GM18511 (cell line): Measurements from ENCODE around the gene CECR2.
"Not testable (repeated sequence)": the region's sequence is repeated elsewhere in the genome, so short reads cannot be mapped to it uniquely, and the experiment has no call there.

ENCODE experiments used
- ATAC-seq: cut with Tn5 transposase; IDR thresholded peaks from one replicate; pipeline ENCODE4 v1.9.1; 2021; ENCODE audit warnings: mild to moderate bottlenecking, moderate library complexity; ENCODE audit not compliant: unreplicated experiment

Gene CECR2

DNA sequence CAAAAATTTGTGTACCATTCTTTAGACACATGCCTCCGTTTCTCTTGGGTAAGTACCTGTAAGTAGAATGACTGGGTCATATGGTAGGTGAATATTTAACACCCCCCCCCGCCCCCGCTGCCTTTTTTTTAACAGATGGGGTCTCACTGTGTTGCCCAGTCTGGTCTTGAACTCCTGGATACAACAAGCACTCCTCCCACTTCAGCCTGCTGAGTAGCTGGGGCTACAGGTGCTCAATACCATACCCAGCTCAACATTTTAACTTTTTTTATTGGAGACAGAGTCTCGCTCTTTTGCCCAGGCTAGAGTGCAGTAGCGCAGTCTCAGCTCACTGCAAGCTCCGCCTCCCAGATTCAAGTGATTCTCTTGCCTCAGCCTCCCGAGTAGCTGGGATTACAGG, 32.5 kb downstream of the CECR2 start:
- no peak for ATAC-seq

DNA sequence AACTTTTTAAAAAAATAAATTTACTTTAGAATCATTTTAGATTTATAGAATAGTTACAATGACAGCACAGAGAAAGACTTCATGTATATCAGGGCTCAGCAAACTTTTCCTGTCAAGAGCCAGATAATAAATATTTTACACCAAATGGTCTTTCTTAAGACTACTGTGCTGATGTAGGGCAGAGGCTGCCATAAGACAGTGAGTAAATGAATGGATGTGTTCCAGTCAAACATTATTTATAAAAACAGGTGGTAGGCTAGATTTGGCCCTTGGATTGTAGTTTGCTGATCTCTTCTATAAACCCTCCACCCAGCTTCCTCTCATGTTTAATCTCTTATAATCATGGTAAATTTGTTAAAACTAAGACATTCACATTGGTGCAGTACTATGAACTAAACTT, 33.0 kb downstream of the CECR2 start:
- ATAC-seq: no peak

DNA sequence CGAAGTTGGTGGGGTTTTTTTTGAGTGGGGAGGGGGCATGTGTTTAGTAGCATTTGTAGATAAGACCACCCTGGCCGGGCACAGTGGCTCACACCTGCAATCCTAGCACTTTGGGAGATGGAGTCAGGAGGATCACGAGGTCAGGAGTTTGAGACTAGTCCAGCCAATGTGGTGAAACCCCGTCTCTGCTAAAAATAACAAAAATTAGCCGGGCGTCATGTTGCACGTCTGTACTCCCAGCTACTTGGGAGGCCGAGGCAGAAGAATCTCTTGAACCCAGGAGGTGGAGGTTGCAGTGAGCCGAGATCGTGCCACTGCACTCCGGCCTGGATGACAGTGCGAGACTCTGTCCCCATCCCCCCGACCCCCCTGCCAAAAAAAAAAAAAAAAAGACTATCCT, 34.6 kb downstream of the CECR2 start:
- no peak for ATAC-seq

DNA sequence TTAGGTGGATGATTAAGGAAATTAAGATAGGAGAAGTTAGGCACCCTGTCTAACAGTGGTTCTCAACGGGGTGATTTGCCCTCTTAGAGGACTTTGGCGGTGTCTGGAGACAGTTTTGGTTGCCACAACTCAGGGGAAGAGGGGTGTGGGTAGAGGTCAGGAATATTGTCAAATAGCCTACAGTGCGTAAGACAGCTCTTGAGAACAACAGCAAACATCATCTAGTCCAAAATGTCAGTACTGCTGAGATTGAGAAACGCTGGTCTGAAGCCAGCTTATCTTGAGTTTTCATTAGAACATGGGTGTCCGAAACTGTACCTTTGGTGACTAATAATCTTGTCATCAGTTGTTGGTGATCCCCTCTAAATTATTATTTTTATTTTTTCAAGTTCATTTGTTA, 38.4 kb downstream of the CECR2 start:
- ATAC-seq: no peak

DNA sequence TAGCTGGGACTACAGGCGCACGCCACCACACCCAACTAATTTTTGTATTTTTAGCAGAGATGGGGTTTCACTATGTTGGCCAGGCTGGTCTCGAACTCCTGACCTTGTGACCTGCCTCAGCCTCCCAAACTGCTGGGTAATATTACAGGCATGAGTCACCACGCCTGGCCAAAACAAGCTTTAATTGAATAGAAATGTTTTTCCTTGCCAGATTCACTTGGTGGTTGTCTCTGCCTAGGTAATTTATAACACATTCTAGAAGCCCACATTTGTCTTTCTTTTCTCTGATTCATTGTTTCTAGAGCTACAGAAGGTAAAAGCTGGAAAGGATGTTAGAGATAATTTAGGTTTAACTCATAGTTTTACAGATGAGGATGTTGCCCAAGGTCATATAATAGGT, 41.3 kb downstream of the CECR2 start:
- ATAC-seq: no peak

DNA sequence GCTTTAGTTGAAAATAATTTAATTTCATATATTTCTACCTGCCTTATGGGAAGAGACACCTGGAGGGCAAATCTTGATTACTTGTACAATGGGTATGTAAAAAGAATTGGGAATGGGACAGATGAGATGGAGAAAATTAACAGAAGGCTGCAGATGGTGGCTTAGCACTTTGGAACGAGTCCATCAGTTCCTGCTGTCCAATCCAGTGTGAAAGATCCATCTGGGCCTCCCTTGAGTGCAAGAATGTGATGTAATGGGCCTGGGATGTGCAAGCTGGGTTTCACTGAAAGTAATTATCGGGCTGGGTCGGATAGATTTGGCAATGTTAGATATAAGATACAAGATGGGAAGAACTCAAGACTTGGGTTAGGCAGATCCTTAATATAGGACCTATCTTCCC, 42.0 kb downstream of the CECR2 start:
- ATAC-seq: no peak

DNA sequence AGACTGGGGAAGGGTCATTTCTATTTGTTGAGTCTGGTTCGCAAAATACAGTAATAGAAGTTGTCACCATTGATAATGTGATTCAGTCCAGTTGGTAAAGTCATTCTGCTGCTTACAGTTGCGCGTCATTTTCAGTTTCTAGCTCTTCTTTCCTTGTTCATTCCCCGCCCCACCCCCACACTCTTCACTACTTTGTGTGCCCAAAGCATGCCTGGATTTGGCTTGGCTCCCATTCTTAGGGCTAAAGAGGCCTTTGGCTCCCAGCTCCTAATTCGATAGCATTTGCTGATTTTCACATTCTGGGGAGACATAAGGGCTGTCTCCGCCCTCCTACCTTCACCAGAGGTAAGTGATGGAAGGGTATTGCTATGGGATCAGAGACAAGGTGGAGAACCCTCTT, 43.0 kb downstream of the CECR2 start:
- no peak for ATAC-seq

DNA sequence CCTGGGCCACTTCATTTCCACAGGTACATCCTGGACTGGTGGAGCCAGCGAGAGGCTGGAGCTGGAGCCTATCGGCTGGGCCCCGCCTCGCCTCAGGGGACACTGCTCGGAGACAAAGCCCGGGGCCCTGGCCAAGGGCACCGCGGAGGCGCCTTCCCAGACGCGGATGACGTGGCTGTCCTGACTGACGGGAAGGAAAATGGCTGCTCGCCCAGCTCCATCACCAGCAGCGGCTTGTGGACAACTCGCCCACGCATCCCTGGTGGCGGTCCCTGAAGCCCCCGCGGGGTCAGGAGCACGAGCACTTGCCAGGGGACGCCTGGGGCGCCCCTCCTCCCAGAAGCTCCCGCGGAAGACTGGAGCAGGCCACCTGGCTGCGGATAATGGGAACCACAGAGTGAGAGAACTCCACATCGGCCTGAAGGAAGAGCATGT, 49.6 kb downstream of the CECR2 start:
- no peak for ATAC-seq

DNA sequence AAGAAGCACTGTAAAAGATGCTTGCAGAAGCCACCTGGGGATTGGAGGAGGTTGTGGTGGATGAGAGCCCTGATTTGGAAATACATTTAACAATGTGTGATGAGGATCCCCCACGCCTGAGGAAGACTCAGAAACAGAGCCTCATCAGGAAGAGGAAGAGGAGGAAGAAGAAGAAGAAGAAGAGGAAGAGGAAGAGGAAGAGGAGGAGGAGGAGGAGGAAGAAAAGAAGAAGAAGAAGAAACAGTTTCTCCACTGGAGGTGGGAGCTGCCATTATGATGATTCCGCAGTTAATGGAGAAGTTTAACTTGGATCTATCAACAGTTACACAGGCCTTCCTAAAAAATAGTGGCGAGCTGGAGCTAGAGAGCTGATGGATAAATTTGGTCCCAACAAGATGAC, 50.1 kb downstream of the CECR2 start:
- no peak for ATAC-seq

DNA sequence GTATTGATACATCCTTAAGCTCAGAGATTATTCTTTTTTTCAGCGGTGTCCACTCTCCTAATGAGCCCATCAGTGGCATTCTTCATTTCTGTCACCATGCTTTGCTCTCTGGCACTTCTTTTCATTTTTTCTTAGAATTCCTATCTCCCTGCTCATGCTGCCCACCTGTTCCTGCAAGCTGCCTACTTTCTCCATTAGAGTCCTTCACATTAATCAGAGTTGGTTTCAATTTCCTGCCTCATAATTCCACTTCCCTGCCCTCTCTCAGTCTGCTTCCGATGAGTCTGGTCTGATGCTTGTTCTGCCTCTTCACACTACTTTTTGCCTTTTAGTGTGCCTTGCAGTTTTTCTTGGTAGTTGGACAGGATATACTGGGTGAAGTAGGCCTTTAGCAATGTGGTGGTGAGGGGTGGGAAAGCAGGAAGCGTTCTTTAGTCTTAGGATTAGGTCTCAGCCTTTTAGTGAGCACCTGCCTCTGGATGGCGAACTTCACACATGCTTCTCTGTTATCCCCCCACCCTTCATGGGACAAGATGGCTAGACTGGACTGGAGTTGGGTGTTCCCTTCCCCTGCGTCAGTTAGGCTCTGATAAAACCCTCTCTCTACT, 53.6 kb downstream of the CECR2 start:
- ATAC-seq: no peak

DNA sequence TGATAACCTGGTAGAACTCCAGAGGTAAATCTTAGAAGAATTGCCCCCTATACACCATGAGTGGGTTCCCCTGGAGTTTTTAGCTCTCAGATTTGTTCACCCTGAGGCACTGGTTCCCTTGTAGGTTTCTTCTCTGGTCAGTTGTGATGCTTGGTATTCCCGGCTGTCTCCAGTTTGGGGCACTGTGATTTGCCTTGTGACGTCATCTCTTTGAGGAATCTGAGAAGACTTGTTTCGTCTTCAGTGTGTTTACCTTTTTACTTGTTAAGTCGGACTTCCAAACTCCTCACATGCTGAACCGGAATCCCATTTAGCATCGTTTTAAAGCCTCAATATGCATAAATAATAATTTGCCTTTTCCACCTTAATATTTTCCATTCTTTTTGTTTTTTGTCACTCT, 54.4 kb downstream of the CECR2 start:
- no peak for ATAC-seq

DNA sequence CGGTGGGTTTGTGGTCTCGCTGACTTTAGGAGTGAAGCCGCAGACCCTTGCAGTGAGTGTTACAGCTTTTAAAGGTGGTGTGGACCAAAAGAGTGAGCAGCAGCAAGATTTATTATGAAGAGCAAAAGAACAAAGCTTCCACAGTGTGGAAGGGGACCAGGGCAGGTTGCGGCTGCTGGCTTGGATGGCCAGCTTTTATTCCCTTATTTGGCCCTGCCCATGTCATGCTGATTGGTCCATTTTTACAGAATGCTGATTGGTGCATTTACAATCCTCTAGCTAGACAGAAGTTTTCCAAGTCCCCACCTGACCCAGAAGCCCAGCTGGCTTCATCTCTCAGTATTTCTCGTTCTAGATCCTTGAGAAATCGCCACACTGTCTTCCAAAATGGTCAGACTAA, 58.3 kb downstream of the CECR2 start:
- ATAC-seq: not testable (repeated sequence)

DNA sequence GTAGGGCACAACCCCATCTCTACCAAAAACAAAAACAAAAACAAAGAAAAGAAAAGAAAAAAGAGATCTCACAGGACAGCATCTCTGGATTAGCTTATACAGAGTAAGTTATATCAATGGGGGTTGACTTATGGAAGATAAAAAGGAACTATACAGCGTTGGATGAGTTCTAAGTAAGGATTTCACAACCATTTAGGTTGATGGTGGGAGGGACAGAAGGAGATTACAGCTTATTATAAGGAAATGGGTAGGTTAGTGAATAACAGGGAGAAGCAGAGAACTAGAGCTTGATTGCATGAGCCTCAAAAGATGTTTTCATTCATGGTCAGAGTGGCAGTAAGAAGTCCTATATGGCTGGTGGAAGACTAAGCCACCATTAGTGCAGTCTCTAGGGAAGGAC, 60.3 kb downstream of the CECR2 start:
- ATAC-seq: no peak

DNA sequence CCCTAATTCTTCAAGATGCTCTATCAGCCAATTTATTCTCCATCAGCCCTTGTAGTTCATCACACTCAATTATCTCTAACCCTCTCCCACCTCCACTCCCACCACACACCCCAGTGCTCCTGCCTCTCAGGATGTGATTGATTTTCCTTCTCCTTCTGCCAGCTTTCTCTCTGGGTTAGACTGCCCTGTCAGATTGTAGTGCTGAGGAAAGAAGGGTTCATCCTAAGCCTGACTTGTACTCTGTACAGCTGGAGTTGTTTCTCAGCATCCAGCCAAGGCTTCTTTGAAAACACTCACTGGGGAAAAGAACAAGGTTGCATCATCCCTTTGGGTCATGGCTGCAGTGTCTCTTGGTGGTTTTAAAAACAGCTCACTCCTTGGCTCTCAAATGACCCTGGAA, 61.2 kb downstream of the CECR2 start:
- no peak for ATAC-seq

DNA sequence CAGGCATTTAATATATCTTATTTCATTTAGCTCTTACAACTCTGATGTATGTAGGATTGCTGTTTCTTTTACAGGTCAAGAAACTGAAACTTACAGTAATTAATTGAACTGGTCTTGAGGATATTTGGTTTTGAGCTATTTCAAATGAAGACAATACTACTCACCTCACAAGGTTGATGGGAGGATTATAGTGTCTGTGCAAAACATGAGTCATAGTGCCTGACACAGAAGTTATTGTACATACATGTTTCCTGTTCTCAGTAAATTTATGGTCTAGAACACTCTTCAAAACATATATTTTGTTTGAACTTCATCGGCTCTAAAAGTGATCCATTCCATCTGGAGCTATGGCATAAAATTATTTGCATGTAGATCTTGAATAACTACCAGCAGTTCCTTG, 61.9 kb downstream of the CECR2 start:
- no peak for ATAC-seq

DNA sequence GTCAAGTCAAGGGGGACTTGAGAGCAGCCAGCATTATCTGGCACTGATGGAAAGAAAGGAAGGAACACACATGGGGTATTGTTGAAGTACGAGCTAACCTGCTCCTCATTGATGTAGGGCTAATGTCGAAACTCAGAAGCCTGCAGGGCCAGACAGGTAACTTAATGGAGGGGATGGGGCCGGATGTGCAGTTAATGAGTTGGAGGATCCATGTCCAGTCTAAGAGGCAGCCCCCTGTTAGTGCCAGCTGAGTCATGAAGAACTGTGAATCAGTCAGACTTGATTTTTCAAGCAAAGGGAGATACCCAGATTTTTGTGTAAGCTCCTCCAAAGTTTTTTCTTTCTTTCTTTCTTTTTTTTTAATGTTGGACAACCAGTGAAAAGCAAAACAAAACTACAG, 65.6 kb downstream of the CECR2 start:
- no peak for ATAC-seq

DNA sequence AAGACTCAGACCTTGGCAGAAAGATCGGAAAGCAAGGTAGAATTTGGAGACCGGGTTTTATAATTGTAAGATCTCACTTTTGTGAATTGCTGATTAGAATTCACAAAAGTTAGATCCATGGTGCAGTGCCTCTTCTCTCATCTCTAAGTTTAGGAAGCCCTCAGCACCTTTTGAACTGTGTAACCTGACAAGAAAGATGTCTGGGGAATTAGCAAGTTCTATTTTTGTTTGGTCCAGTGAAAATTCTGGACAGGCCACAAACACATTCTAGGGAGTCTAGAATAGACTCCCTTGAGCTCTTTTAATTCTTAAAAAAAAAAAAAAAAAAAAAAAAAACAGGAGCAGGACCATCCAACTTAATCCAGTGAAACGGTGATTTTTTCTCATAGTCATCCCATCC, 66.1 kb downstream of the CECR2 start:
- no peak for ATAC-seq

DNA sequence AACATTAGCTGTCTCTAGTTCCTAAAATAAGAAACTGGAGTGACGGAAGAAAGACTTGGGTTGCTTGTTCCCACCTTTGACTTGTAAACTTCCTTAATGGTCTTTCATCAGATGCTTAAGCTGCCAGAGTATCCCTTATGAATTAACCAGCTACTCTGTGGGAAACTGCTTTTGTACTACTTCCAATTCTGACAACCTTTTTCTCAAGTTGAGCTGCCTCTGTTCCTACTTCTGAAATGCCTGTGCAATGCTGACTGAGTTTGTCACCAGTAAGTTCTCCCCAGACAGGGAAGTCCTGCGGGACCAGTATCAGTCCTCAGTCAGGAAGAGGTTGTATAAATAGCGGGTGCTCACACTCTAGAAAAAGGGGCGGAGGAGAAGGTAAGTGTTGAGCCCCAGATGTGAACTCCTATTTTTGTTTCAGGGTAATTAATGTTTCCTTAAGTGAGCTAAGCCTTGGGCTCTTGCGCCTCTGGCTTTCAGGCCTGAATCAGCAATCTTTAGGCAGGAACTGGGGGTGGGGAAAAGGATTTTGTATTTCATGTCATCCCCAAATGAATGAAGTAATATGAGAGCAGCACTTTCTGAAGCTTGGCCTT, 67.2 kb downstream of the CECR2 start:
- ATAC-seq: no peak

DNA sequence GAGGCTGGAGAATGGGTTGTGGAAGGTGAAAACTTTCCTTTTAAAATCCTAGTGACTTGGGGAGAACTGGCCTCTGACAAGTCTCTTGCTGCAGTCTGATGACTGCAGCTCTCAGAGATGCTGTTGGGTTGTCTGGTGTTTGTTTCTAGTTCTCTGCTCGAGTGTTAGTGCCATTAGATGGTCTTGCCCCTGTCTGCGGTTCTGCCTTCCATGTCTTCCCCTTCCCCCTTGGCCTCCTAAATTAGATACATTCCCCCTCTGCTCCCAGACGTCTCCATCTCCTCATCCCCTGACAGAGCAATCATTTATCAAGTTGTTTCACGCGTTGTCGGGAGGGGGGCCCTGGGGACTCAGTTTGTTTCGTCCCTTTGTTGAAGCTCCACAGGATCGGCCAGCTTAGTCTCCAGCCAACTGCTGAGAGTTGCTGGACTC, 67.7 kb downstream of the CECR2 start:
- no peak for ATAC-seq

DNA sequence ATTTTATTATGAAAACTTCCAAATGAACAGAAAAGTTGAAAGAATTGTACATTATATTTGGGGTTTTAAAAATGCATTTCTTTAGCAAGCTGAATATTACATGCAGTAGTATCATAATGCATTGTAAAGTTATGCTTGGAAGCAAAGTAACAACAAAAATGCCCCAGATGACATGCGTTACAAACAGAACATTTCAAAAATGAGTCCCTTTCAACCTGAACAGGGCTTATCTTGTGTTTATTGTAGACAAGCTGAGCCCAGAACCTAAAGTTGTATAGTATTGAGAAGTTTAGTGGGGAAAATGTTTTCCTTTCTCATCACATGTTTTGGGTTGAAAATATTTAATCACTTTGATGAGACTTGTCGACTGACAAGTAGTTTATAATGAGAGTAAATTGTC, 68.8 kb downstream of the CECR2 start:
- no peak for ATAC-seq

DNA sequence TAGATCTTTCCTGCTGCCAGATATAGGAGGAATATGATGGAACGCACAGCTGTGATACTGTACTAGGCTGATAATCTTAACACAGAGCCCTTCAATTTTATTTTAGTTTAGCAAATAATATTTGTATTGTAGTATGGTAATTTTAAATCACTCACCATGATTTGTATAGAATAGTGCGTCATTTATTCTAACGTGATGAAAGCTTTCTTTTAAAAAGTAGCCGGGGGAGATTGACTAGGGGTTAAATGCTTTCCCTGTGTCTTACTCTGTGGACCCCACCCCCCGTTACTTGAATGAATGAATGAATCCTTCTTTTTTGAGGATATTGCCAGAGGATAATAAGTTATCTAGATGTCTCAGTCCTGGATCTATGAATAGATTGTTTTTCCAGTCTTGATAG, 72.1 kb downstream of the CECR2 start:
- ATAC-seq: no peak

DNA sequence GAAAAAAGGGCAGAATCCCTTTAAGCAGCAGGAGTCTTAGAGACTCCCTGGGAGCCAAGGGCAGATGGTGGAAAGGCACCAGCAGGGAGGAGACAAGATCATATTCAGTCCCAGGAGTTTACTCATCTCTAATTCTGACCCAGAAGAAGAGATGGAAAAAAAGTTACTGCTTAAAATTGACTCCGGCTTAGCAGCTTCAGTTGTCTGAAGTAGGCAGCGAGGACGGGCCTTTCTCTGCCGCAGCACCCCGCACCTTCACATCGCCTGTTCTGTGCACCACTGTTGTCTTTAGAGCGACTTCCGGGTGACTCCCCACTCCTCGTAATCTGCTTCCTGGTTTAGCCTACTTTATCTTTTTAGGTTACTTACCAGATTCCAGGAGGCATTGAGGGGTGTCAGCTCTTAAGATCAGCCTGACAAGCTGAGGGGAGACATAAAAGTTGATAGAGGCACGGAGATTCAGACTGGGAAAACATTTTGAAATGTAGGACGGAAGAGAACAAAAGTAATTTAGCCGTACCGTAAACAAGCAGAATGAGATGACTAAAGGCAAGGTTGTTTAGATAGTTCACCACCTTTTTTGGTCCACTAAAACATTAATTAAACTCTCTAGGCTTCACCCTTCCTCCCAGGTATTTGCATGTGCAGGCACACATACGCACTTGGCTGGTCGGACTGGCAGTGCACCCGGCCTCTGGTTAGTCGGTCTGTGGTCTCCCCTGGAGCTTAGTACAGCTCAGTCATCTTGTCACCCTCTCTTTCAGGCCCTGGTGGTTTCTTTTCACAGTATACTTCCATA, 74.3 kb downstream of the CECR2 start:
- no peak for ATAC-seq

DNA sequence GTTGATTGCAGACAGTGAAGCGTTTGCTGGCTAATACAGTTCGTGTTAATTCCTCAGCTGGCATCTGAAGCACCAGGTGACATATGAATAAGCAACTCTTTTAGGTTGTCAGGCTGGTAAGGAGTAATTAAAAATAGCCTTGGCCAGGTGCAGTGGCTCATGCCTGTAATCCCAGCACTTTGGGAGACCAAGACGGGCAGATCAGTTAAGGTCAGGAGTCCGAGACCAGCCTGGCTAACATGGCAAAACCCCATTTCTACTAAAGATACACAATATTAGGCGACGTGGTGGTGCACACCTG, 74.9 kb downstream of the CECR2 start:
- no peak for ATAC-seq
